HG03571 (cell line): ENCODE measurements around the gene POM121L2.

Experiments
- ATAC-seq: cut with Tn5 transposase; IDR thresholded peaks from one replicate; pipeline ENCODE4 v1.9.1; 2021; ENCODE audit not compliant: unreplicated experiment

Gene POM121L2

DNA sequence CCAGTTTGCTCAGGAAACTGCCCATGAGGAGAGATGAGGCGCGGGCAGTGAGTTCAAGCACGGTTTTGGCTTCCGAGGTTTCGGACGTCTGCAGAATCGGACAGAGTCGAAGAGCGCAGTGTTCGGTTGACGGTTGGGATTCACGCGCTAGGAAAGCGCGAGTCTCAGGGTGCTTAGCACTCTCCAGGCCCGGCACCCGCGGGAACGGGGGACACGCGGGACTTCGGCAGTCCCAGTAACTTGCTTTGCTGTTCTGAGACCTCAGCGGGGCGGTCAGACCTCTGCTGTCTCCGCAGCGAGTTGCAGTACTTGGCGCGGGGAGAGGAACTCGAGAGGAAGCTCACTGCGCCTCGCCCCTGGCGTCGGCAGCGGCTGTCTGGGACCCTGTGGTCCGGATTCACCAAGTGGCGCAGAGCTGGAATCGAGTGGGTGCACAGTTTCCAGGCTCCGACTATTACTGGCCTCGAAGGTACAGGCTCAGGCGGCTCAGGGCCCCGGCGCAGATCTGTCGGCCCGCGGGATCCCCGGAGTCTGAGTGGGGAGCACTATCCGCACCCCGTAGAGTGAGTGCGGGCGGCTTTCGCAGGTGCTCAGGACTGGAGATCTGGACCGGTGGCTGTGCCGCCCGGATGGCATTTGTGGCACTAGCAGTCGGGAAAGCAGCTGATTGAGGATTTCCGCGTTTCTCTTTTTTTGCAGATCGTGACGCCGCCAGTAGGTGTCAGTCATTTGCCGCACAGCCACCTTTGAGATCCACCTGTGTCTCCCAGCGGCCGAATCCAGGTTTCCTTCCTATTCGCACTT is at the start of gene POM121L2:
TSS of gene POM121L2 (minus strand) at position 128 of the 804 bp plus-strand sequence. CDS start at position 25, 103 bp downstream.
- ATAC-seq, result no peak

DNA sequence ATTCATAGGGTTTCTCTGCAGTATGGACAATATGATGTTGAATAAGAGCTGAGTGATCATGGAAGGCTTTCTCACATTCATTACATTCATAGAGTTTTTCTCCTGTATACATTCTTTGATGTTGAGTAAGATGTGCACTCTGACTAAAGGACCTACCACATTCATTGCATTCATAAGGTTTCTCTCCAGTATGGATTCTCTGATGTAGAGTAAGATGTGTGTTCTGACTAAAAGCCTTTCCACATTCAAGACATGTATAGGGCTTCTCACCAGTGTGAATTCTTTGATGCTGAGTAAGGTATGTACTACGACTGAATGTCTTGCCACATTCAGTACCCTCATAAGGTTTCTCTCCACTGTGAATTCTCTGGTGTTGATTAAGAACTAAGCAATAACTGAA is 47.2 kb upstream of the POM121L2 start:
- ATAC-seq, result no peak

DNA sequence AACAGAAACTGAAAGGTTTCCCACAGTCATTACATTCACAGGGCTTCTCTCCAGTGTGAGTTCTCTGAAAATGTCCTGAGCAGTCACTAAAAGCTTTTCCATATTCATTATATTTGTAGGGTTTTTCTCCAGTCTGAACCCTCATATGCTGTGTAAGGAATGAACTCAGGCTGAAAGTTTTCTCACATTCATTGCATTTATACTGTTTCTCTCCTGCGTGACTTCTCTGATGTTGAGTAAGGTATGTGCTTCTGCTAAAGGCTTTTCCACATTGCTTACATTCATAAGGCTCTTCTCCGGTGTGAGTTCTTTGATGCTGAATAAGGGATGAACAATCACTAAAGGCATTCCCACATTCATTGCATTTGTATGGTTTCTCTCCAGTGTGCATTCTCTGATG is 46.7 kb upstream of the POM121L2 start:
- ATAC-seq, result no peak

DNA sequence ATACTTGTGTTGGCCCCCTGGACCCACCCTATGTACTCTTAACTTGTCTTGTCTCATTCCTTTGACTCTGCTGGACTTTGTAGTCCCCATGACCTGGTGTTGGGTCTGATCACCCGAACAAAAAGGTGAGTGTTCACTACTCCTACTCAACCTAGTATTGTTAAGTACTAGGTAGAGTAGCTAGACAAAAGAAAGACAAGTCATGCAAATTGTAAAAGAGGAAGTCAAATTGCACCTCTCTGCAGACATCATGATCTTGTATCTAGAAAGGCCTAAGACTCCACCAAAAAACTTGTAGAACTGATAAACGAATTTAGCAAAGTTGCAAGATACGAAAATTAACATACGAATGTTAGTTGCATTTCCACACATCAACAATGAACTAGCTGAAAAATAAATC is 40.8 kb upstream of the POM121L2 start:
- no peak for ATAC-seq

DNA sequence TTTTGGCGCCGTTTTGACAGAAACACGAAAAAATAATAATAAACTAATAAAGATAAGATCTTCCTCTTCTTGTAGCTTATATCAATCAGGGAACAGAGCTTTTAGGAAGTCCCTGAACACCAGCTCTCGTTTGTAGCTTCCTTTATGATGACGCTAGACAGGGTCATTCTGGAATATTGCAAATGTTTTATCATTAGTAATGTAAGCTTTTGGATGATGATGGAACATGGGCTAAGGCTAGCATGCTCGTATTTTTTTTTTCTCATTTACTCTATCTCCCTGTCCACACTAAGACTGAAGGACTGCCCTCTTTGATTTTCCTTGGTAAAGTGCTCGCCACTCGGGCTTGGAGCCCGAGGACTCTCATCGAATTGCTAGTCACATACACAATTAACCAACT is 22.1 kb upstream of the POM121L2 start:
- ATAC-seq, result no peak

DNA sequence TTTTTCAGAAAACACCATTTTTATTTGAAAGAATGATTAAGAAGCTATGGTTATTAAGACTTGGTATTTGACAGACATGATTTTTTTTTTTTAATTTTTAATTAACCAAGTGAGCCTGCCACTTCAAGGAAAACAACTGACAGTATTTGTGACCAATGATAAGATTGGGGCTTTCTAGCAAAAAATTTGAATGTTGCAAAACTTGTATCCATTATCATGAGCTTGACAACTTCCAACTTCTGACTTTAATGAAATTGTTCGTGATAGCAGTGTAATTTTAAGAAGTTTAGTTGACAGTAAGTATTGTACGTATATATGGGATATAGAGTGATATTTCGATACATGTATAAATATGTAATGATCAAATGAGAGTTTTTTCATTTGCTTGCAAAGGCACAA is 21.6 kb upstream of the POM121L2 start:
- no peak for ATAC-seq

DNA sequence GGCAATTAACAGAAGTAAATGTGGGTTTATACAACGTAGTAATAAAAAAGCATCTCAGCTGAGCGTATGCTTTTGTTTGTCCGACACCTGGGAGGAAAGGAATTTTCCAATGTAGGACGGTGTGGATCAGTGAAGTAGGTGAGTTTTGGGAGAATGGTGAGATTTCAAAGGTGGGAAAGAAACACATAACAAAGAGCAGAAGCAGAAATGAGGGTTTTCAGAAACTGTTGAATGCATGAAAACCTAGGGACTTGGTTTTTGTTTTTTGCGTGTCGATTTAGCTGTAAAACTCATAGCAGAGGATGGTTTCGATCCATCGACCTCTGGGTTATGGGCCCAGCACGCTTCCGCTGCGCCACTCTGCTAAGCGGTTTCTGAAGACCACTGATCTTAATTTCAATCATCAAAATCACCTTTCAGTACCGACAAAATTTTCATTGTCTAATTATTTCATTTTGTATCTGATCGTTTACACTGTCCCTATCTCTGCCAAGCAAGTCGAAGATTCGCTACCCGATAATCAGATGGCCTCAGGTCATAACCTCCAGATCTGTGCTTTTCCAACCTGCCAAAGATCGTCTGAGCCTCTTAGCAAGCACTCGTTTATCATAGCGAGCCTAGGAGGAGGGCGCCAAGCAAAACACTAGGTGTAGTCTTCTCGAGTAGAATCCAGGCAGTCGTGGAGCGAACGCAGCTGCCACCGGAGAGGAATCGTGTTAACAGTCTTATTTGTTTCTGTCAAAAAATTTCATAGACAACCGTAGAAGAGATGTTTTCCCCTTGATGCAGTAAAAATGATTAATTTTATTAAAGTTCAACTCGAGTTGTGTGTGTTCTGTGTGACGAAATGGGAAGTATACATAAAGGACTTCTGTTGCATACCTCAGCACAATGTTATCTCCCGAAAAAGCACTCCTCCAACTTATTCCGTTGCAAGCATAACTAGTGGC is 20.9 kb upstream of the POM121L2 start:
- no peak for ATAC-seq

DNA sequence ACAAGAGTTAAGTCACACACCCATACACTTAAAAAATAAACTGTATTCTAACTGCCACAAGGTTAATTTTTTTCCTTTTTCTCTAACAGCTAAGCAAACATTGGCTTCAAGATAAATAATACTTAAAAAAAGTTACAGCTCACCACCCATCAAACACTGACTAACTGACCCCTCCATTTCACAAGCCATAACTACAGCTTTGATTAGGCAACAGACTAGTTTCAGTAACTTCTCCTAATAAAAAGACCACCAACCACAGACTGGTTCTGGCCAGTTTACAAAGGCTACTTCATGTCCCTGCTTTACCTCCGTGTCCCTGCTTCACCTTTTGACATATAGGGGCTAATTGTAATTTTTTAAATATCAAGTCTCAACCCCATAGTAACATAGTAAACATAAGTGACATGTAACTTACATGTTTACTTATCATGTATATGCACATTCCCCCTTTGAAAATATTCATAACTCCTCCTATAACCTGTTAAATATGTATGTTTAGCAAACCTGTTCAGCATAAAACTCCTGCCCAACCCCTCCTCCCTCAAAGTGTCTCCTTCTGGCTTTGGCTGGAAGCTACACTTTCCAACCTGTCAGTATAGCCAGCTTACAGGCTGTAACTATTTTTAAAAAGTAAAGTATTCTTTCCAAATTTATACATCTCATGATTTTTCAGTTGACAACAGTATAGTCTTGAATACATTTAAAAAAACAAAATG is 15.1 kb upstream of the POM121L2 start:
- ATAC-seq, result no peak

DNA sequence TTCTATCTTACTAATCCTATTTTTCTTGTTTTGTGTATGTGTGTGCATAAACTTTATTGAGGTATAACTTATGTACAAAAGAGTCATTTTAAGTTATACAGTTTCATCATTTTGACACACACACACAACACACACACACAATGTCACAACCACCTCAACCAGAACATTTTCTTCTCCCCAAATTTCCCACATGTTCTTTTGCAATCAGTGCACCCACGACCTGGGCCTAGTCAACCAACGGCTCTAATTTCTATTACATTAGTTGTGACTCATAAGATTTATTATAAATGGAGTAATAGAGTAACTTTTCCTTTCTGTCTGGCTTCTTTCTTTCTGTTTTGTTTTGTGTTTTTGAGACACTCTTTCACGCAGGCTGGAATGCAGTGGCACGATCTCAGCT is 9.8 kb upstream of the POM121L2 start:
- ATAC-seq, result no peak

DNA sequence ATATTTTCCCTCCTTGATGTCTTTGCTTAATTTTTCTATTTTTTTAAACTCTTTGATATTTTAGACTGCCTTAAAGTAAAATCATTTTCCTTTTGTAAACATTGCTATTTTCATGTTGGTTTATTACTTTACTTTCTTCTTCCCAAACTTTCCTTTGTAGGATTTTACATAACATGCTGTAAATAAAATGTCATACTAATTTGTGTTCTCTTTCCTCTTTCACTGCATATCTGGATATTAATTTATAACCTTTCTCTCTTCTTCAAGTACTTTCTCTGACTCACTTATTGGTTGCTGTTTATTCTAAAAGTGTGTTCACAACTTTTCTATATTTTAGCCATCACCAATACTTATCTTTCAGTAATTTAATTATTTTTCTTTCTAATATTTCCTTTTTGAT is 9.3 kb upstream of the POM121L2 start:
- ATAC-seq, result no peak

DNA sequence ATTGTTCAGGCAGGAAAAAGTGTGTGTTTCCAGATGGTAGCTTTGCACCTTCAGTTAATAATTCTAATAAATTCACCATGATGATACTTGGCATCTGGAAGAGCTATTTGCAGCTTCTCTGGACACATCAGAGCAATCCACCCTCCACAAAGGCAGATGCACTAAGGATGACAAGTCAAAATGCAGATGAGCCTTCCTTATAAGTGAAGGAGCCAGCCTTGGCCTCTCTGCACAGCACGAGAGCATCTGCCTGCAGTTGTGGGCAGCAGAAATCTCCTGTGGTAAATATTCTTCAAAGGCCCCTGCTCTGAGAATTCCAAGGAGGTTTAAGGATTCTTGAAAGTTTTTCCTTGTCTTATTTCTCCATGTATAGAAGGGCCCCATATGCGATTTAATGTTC is 6.9 kb upstream of the POM121L2 start:
- no peak for ATAC-seq

DNA sequence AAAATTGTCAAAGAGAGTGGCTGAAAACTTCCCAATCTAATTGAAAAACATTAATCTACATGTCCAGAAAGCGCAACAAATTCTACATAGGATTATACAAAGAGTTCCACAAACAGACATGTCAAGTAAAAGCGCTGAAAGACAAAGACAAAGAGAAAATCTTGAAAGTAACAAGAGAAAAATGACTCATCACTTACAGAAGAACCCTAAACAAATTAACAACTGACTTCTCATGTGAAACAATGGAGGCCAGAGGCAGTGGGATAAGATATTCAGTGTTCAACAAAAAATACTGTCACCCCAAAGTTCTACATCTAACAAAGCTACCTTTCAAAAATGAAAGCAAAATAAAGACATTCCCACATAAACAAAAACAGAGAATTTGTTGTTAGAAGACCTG is 2.0 kb upstream of the POM121L2 start:
- ATAC-seq, result no peak

DNA sequence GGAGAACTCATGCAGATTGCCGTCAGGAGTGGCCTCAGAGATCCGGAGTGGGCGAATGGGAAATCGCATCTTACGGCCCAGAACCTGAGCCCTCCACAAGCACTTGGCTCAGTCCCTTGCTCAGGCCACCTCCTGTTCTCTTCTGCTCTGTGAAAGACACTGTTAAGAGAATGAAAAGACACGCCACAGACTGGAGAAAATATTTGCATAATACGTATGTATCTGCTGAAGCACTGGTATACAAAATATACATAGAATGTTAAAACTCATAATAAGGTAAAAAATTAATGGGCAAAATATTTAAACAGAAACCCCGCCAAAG is 838 bp upstream of the POM121L2 start:
- no peak for ATAC-seq

DNA sequence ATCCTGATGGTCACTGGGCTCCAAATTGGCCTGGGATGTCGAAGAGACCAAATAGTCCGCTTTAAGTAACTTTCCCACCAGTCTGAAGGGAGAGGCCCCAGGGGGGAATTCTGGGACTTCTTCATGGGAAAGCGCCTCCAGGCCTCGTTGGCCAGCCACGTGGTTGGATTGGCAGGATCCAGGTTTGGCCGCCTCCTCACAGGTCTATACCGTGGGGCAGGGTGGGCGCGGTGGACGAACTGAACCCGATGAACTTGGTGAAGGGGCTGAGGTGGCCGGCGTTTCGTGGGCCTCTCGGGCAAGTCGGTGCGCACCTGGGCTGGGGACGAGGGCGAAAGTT is 297 bp downstream of the POM121L2 start:
- ATAC-seq, result no peak

DNA sequence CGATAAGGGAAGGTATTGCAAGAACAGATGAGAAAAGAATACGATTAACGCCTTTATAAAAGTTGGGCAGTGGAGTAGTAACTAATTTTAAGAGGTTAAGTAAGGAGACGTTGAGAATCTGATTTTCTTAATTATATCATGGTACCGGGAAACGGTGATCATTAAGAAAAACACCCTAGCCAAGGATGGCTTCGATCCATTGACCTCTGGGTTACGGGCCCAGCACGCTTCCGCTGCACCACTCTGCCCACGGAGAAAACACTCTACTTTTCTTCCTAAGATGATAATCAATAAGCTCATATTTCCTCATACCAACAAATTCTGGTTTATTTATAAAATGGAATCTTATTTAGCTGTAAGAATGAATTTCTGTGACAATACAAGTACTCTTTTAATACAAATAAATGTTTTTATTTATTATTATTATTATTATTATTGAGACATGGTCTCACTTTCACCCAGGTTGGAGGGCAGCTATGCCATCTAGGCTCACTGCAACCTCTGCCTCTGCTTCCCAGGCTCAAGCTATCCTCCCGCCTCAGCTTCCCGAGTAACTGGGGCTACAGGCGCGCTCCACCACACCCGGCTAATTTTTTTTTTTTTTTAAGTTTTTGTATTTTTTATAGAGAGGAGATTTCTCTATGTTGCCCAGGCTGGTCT is 8.3 kb downstream of the POM121L2 start:
- no peak for ATAC-seq

DNA sequence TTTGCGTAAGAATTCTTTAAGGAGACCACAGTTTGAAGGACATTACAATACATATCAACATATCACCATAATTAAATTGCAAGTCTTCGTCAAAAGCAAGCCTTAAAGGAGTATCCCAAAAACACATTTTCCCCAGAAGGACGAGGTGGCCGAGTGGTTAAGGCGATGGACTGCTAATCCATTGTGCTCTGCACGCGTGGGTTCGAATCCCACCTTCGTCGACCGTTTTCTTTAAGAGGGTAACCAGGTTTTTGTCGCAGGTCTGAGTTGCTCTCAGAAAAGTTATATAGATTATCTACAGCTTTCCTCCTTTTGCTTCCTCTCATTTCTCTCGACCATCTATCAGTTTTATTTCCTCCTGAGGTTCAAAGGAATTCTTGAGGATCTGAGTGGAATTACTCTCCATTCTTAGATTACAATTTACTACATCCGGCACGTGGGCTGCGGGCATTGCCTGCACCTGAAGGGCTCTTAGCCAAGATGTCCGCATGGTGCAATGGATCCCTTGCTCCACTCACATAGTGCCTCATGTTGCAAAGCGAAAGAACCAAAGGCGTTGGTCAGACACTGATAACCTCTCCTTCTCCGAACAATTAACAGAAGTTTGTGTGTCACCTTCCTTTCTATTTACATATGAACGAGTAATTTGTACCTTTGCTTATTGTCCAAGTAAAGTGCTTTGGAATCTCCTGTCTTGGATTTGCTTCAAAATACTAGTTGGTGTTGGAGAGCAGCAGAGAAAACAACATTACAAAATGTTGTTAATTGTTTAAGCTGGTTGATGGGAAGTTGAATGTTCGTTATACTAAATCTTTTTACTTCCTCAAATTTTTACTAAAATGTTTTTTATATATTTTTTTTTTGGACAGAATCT is 14.0 kb downstream of the POM121L2 start:
- ATAC-seq, result no peak

DNA sequence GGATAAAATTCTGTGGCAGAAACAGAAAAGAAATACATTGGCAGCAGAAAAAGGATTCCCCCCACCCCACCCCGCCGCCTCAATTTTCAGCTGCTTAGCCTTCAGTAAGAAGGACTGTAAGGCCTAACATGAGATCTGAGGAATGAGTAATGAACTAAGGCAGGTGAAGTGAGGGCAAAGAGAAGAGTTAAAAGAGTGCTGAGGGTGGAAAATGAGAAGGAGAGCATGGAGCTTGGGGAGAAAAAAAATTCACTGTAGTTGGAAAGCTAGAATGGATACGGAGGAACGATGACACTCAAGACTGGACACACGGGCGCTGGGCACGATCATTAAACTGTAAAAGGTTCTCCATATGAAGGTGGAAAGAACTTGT is 14.6 kb downstream of the POM121L2 start:
- ATAC-seq, result no peak

DNA sequence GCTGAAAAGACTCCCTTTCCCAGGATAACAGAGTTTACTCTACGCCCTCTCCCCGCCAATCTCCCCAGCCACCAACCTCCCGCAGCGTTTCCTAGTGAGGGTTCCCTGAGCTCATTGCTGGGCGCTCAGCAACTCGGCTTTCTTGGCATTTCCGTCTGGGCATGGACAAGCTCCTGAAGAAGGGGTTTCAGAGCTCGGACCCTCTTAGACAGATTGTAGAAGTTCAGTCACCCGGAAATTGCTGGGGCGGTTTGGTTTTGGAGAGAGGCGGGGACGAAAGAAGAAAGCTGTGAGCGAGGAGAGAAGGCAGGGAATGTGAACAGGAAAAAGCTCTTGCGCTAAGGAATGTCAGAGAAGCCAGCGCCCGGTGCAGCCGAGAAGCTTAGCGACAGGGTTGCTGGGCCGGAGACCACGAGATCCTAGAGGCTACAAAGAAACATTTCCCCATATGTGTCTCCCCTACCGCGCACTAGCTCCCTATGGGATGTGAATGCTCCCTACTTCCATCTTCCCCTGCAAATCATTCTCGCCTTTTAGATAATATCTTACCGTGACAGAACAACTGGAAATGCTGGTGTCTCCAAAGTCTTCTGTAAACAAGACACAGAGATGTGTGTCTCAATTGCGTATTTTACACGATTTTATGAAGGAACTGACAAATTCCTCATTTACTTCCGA is 15.8 kb downstream of the POM121L2 start:
- ATAC-seq, result no peak

DNA sequence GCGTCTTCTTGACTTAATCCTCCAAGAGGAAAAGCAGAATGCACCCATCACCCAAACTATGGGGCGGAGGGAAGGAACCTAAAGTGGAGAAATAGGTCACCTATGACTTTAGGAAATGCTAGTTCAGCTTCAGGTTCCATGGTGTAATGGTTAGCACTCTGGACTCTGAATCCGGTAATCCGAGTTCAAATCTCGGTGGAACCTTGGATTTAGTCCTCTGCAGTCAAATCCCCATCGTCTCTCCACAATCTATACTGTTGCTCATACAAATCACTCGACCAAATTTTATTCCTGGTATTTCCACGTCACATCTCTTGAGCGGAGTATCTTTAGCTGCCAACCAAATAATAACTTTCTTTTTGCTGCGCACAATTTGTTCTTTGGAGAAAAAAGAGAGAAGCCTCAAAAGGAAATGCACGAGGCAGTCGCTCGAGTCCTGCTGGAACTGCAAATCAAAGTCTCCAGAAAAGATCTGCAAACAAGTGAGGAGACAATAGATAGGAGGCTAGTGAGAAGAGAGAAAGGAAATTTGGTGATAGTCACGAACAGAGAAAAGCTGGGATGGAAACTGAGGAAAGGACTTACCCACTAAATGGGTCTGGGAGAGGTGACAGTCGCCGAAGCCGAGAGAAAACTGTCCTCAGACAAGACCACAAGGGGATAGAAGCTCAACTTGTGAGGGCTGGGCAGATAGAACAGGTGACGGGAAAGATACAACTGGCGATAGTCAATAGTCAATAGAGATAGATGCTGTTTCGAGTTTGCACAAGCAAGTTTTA is 16.6 kb downstream of the POM121L2 start:
- no peak for ATAC-seq
